Endothelial cell of umbilical vein (primary cell): Measurements from ENCODE around the gene DAZAP1. TPM values are rescaled to one million over a fixed set of nuclear protein-coding genes. Genes with fewer than 3 reads are reported as not detected.

Source experiments
- BruUV-seq: library from RNA; stranded (reverse); fragments of 400-500 nt; replicated peaks from 2 replicates; lab custom pipeline; 2021; lab: Mats Ljungman, UMichigan
- CTCF ChIA-PET: fragments of 300-600, 350-600 bp; sonication (Branson Sonifier 250); formaldehyde crosslinking; loops from one replicate; lab custom pipeline; 2021; ENCODE audit warnings: antibody characterized with exemption, inconsistent platforms; lab: Charles Lee
- POLR2A ChIA-PET: fragments of 300-600, 350-600 bp; sonication (Branson Sonifier 250); formaldehyde crosslinking; loops from one replicate; lab custom pipeline; 2021; ENCODE audit warnings: antibody characterized with exemption, inconsistent platforms; lab: Charles Lee
- DNase-seq: peaks from one replicate; pipeline ENCODE4 v3.0.0-alpha.2; 2011; ENCODE audit warnings: low read depth, low spot score
- FAIRE-seq: peaks from 2 replicates; lab custom pipeline; 2011; peaks lifted over from hg19 to GRCh38; lab: Jason Lieb, UNC
- H2AFZ ChIP-seq: 2 replicates; pipeline ENCODE4 v1.6.0; 2012; ENCODE audit warnings: low read depth, low read length, control low read depth, inconsistent platforms
- H3K27ac ChIP-seq: 2 replicates; pipeline ENCODE4 v1.5.1; 2011; ENCODE audit warnings: low read depth, mild to moderate bottlenecking, control low read depth, low read length, moderate library complexity; ENCODE audit not compliant: insufficient read depth
- H3K27me3 ChIP-seq, 2 experiments: 2 replicates each; pipeline versions ENCODE4 v1.6.0 to v1.6.1; 2011; ENCODE audit warnings: low read length in 2 of 2, mixed read lengths in 1 of 2; ENCODE audit not compliant: control insufficient read depth in 2 of 2, insufficient read depth in 2 of 2
- H3K36me3 ChIP-seq, 2 experiments: 2 replicates in 1 of 2; 3 replicates in 1 of 2; pipeline ENCODE4 v1.5.1; 2011; ENCODE audit warnings: low read length in 2 of 2, mild to moderate bottlenecking in 1 of 2, moderate library complexity in 1 of 2; ENCODE audit not compliant: control insufficient read depth in 2 of 2, insufficient read depth in 2 of 2; ENCODE audit errors: extremely low read depth in 1 of 2
- H3K4me1 ChIP-seq: 3 replicates; pipeline ENCODE4 v1.5.1; 2011; ENCODE audit warnings: mild to moderate bottlenecking, low read length; ENCODE audit not compliant: control insufficient read depth, insufficient read depth; ENCODE audit errors: extremely low read depth
- H3K4me2 ChIP-seq: 2 replicates; pipeline ENCODE4 v1.6.1; 2011; ENCODE audit warnings: low read length, control low read depth, mixed read lengths; ENCODE audit not compliant: insufficient read depth
- H3K4me3 ChIP-seq, 3 experiments: fragments of 200-600 bp in 1 of 3; sonication (generic), shearing (Covaris generic) in 1 of 3; replicated peaks in 1 of 3; 2 replicates each; pipeline ENCODE4 v1.5.1; 2011 to 2016; ENCODE audit warnings: control low read depth in 3 of 3, low read length in 3 of 3, mild to moderate bottlenecking in 2 of 3, inconsistent platforms in 1 of 3, low read depth in 1 of 3, moderate library complexity in 1 of 3; ENCODE audit not compliant: insufficient read depth in 1 of 3
- H3K79me2 ChIP-seq: 2 replicates; pipeline ENCODE4 v1.6.0; 2012; ENCODE audit warnings: low read length, inconsistent platforms; ENCODE audit not compliant: control insufficient read depth, insufficient read depth
- H3K9ac ChIP-seq: replicated peaks from 2 replicates; pipeline ENCODE3; 2011; ENCODE audit warnings: low read length, control low read depth; ENCODE audit not compliant: insufficient read depth; ENCODE audit errors: extremely low read depth
- H3K9me1 ChIP-seq: replicated peaks from 3 replicates; pipeline ENCODE4 v1.6.0; 2011; ENCODE audit warnings: mild to moderate bottlenecking, low read length; ENCODE audit not compliant: control insufficient read depth, insufficient read depth; ENCODE audit errors: extremely low read depth
- H3K9me3 ChIP-seq: replicated peaks from 2 replicates; pipeline ENCODE4 v1.5.1; 2012; ENCODE audit warnings: low read length, inconsistent platforms; ENCODE audit not compliant: control insufficient read depth, insufficient read depth
- H4K20me1 ChIP-seq: replicated peaks from 2 replicates; pipeline ENCODE3; 2011; ENCODE audit warnings: mild to moderate bottlenecking, low read length; ENCODE audit not compliant: control insufficient read depth, insufficient read depth; ENCODE audit errors: extremely low read depth
- EZH2 ChIP-seq: IDR thresholded peaks from 2 replicates; pipeline ENCODE4 v1.6.1; 2012; ENCODE audit warnings: borderline replicate concordance, low read depth, mild to moderate bottlenecking, moderate library complexity, low read length, inconsistent platforms; ENCODE audit not compliant: severe bottlenecking
- FOS ChIP-seq: IDR thresholded peaks from 2 replicates; pipeline ENCODE4 v1.6.1; 2011; ENCODE audit warnings: mild to moderate bottlenecking, low read length, moderate library complexity, borderline replicate concordance; ENCODE audit not compliant: insufficient read depth
- GATA2 ChIP-seq: IDR thresholded peaks from 2 replicates; pipeline ENCODE4 v1.7.0; 2011; ENCODE audit warnings: low read depth, mild to moderate bottlenecking, moderate library complexity, mixed read lengths, low read length; ENCODE audit not compliant: insufficient read length, insufficient read depth
- JUN ChIP-seq: IDR thresholded peaks from 2 replicates; pipeline ENCODE4 v1.6.1; 2011; ENCODE audit warnings: borderline replicate concordance, low read depth; ENCODE audit not compliant: insufficient read length, insufficient read depth
- MYC ChIP-seq: IDR thresholded peaks from one replicate; pipeline ENCODE4 v1.6.1; 2011; ENCODE audit warnings: mild to moderate bottlenecking, low read depth, low read length
- POLR2A ChIP-seq: IDR thresholded peaks from 2 replicates; pipeline ENCODE4 v1.6.1; 2012; ENCODE audit warnings: low read depth, mild to moderate bottlenecking, control low read depth, low read length
- POLR2AphosphoS5 ChIP-seq: IDR thresholded peaks from 2 replicates; pipeline ENCODE4 v1.6.1; 2012; ENCODE audit warnings: low read depth, mild to moderate bottlenecking, control low read depth, low read length, moderate library complexity; ENCODE audit not compliant: insufficient read depth
- dilution Hi-C: fragments of 300-500 bp; cut with MboI; formaldehyde crosslinking; loops from one replicate; pipeline ENCODE4 v1.15.0; 2019; ENCODE audit warnings: low sequenced_read_pairs; ENCODE audit not compliant: extremely low pct_ligation_motif_present
- intact Hi-C: fragments of 100-400 bp; cut with micrococcal nuclease; formaldehyde crosslinking; loops from one replicate; pipeline ENCODE4 v1.10.0; 2022
- polyA plus RNA-seq, 4 experiments: library from polyadenylated mRNA; depleted of rRNA in 3 of 4; stranded (reverse) in 3 of 4; unstranded in 1 of 4; fragments of >200 nt; gene quantifications; 2 replicates each; pipeline versions ENCODE4 v1.2.1 to v1.2.3, GENCODE V29; 2011 to 2012; ENCODE audit warnings: missing spikeins in 1 of 4
- total RNA-seq: library from RNA; stranded (reverse); gene quantifications from 2 replicates; pipeline ENCODE4 v1.2.3, GENCODE V29; 2021
- TF ChIP-seq, protein P1 (sequence below): IDR thresholded peaks from 2 replicates; pipeline ENCODE4 v1.6.1; 2011; ENCODE audit not compliant: insufficient read depth, insufficient read length
- TF ChIP-seq, protein P2 (sequence below), 2 donors: IDR thresholded peaks; 1 replicate in 1 of 2; 2 replicates in 1 of 2; pipeline ENCODE4 v1.5.1; 2011; ENCODE audit warnings: low read length in 2 of 2, mild to moderate bottlenecking in 2 of 2, moderate library complexity in 2 of 2, control low read depth in 1 of 2, inconsistent platforms in 1 of 2, low read depth in 1 of 2; ENCODE audit not compliant: insufficient read depth in 1 of 2; ENCODE audit errors: extremely low read depth in 1 of 2

DAZAP1 gene
- total and polyA plus RNA-seq, 2 donors (not counting 3 experiments of a cell fraction or from before 2014, with no cell fraction given), result 50.1 to 187 TPM

DNA sequence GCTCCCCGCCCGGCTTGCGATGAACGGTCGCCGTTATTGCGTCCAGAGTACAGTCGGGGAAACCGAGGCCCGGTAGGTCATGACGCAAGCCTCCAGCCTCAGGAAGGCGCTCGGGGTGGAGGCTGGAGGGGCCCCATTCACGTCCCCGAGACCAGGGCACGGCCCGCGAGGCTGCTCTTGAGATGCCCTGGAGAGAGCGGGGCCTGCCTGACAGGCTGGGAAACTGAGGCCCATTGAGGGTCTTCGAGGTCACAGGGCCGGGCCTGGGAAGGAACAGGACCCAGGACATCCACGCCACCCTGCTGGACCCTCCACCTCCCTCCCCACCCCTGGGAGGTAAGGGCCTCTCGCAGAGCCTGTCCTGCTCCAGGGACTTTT is 23.3 kb upstream of the DAZAP1 start:
- FAIRE-seq (no peak), DNase-seq (no peak)
- H3K9me1 ChIP-seq, result no peaks in the 10 kb centered on the region
- intact Hi-C loops (loop anchor here (5.0 kb wide), 1 partner anchor 67 kb away; no protein-coding TSS in a partner anchor), dilution Hi-C loops (no loop called here)
- TF ChIP-seq POLR2AphosphoS5 (no peak), GATA2 (no peak), MYC (no peak), EZH2 (no peak), FOS (no peak), JUN (no peak), POLR2A (no peak)
- TF ChIP-seq, protein P1, sequence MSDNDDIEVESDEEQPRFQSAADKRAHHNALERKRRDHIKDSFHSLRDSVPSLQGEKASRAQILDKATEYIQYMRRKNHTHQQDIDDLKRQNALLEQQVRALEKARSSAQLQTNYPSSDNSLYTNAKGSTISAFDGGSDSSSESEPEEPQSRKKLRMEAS, result no peak
- TF ChIP-seq, protein P2, sequence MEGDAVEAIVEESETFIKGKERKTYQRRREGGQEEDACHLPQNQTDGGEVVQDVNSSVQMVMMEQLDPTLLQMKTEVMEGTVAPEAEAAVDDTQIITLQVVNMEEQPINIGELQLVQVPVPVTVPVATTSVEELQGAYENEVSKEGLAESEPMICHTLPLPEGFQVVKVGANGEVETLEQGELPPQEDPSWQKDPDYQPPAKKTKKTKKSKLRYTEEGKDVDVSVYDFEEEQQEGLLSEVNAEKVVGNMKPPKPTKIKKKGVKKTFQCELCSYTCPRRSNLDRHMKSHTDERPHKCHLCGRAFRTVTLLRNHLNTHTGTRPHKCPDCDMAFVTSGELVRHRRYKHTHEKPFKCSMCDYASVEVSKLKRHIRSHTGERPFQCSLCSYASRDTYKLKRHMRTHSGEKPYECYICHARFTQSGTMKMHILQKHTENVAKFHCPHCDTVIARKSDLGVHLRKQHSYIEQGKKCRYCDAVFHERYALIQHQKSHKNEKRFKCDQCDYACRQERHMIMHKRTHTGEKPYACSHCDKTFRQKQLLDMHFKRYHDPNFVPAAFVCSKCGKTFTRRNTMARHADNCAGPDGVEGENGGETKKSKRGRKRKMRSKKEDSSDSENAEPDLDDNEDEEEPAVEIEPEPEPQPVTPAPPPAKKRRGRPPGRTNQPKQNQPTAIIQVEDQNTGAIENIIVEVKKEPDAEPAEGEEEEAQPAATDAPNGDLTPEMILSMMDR (IDR thresholded peaks at IDR 0.05; ENCODE audit: extremely low read depth in 1 of 2, insufficient read depth in 1 of 2, low read depth in 1 of 2, low read length in 2 of 2), result no peak
- H2AFZ ChIP-seq, result peak overlapping the region; percentile 74
- peak overlapping the region; percentile 83 for H3K9ac ChIP-seq
- H3K4me1 ChIP-seq, result peaks cover 7% of the 10 kb centered on the region
- no peaks in the 10 kb centered on the region for H4K20me1 ChIP-seq
- ChIA-PET CTCF (no interaction called here), POLR2A (no interaction called here)
- H3K4me2 ChIP-seq, result peak overlapping the region; percentile 91
- H3K4me3 ChIP-seq, result peak overlapping the region; percentile 69 to 84 (median 73)
- no peaks in the 10 kb centered on the region for H3K27me3 ChIP-seq
- no TSS peak for BruUV-seq
- no peaks in the 10 kb centered on the region for H3K9me3 ChIP-seq
- peaks cover 0 to 12% of the 10 kb centered on the region in 2 experiments for H3K36me3 ChIP-seq
- H3K79me2 ChIP-seq, result peaks cover 10% of the 10 kb centered on the region
- H3K27ac ChIP-seq, result peak overlapping the region; percentile 18
